22Rv1 (cell line): Measurements from ENCODE around the gene KRTAP10-2.

Experiments used
- ZFX ChIP-seq: fragments of 450-650 bp; IDR thresholded peaks from 2 replicates; pipeline ENCODE4 v1.6.1; 2017; ENCODE audit warnings: antibody characterized with exemption, borderline replicate concordance
- TF ChIP-seq, protein P1 (sequence below): fragments of 450-650 bp; IDR thresholded peaks from 2 replicates; pipeline ENCODE4 v1.5.1; 2017; ENCODE audit warnings: mild to moderate bottlenecking

DNA sequence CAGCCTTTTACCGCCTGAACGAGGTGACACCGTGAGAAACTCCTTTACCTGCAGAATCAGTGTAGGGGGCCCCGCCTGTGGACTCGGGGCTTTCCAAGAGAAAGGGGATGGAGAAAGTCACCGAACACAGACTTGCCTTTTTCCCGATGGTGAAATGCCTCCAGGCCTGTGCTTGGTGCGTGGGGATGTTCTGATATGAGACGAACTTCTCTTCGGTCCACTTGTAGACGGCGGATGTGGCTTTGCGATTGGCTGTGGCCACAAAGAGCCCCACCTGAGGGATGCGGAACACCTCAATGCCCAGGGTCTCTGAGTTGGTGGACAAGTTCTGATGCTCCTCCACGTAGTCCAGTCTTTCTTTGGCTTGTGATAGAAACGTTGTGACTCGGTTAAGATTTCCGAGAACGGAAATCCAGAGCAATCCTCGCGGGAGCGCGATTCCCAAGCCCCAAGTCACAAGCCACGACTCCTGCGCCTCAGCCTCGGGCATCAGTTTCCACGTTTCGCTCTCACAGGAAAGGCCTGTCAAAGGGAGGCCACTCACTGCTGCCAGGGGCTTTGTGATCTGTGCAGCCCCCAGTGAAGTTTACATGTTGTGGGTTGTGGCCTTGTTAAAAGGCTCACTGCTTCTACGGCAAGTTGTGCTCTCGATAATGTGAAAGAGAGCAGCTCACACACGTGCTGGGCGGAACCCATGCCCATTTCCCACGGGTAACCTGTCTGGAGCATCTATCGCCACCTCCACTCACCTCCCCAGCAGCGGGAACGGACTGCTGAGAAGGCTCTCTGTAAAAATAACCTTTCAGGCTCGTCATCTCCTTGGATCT is 23.9 kb downstream of the KRTAP10-2 start:
- TF ChIP-seq, protein P1, sequence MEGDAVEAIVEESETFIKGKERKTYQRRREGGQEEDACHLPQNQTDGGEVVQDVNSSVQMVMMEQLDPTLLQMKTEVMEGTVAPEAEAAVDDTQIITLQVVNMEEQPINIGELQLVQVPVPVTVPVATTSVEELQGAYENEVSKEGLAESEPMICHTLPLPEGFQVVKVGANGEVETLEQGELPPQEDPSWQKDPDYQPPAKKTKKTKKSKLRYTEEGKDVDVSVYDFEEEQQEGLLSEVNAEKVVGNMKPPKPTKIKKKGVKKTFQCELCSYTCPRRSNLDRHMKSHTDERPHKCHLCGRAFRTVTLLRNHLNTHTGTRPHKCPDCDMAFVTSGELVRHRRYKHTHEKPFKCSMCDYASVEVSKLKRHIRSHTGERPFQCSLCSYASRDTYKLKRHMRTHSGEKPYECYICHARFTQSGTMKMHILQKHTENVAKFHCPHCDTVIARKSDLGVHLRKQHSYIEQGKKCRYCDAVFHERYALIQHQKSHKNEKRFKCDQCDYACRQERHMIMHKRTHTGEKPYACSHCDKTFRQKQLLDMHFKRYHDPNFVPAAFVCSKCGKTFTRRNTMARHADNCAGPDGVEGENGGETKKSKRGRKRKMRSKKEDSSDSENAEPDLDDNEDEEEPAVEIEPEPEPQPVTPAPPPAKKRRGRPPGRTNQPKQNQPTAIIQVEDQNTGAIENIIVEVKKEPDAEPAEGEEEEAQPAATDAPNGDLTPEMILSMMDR, result no peak
- TF ChIP-seq ZFX, result no peak
